DND-41 (cell line): ENCODE measurements around the gene CEACAM19.

ENCODE experiments used
- ATAC-seq: fragments of 200-7000 bp; cut with Tn5 transposase; 3 replicates; pipeline ENCODE4 v1.9.1; 2021; ENCODE audit warnings: low read depth; ENCODE audit not compliant: insufficient read depth
- DNase-seq: peaks from one replicate; pipeline ENCODE4 v3.0.0-alpha.2; 2020
- H2AFZ ChIP-seq: 2 replicates; pipeline ENCODE4 v1.6.0; 2012; ENCODE audit warnings: low read depth, low read length
- H3K27ac ChIP-seq: 2 replicates; pipeline ENCODE4 v1.5.1; 2012; ENCODE audit warnings: low read length, inconsistent platforms
- H3K27me3 ChIP-seq: fragments of 200-600 bp; sonication (generic); 2 replicates; pipeline ENCODE4 v1.6.0; 2012; ENCODE audit warnings: low read length, mild to moderate bottlenecking, inconsistent platforms; ENCODE audit not compliant: insufficient read depth, poor library complexity
- H3K36me3 ChIP-seq: 2 replicates; pipeline ENCODE4 v1.5.1; 2012; ENCODE audit warnings: low read length, inconsistent platforms; ENCODE audit not compliant: insufficient read depth
- H3K4me1 ChIP-seq: 2 replicates; pipeline ENCODE4 v1.5.1; 2012; ENCODE audit warnings: mild to moderate bottlenecking, low read length; ENCODE audit not compliant: insufficient read depth
- H3K4me2 ChIP-seq: 2 replicates; pipeline ENCODE4 v1.6.0; 2012; ENCODE audit warnings: mild to moderate bottlenecking, moderate library complexity, low read length, inconsistent platforms; ENCODE audit not compliant: insufficient read depth
- H3K4me3 ChIP-seq, 2 experiments: fragments of 200-600 bp in 1 of 2; shearing (Covaris generic) in 1 of 2; 2 replicates each; pipeline ENCODE4 v1.5.1; 2012 to 2016; ENCODE audit warnings: inconsistent platforms in 2 of 2, low read length in 2 of 2, mild to moderate bottlenecking in 2 of 2, low read depth in 1 of 2, moderate library complexity in 1 of 2
- H3K79me2 ChIP-seq: 2 replicates; pipeline ENCODE4 v1.6.0; 2012; ENCODE audit warnings: low read length, inconsistent platforms; ENCODE audit not compliant: insufficient read depth
- H3K9ac ChIP-seq: 2 replicates; pipeline ENCODE4 v1.6.0; 2012; ENCODE audit warnings: low read depth, mild to moderate bottlenecking, inconsistent platforms, low read length, moderate library complexity
- H3K9me3 ChIP-seq: 2 replicates; pipeline ENCODE4 v1.5.1; 2012; ENCODE audit warnings: low read length, moderate library complexity, mild to moderate bottlenecking, inconsistent platforms; ENCODE audit not compliant: insufficient read depth, severe bottlenecking
- H4K20me1 ChIP-seq: 2 replicates; pipeline ENCODE4 v1.6.0; 2012; ENCODE audit warnings: low read length; ENCODE audit not compliant: insufficient read depth
- CTCF ChIP-seq: IDR thresholded peaks from 2 replicates; pipeline ENCODE4 v1.5.1; 2012; ENCODE audit warnings: borderline replicate concordance, low read length, moderate library complexity, mild to moderate bottlenecking; ENCODE audit not compliant: poor library complexity, severe bottlenecking; ENCODE audit errors: extremely low read depth
- EZH2 ChIP-seq: IDR thresholded peaks from 3 replicates; pipeline ENCODE4 v1.6.1; 2012; ENCODE audit warnings: borderline replicate concordance, low read depth, mild to moderate bottlenecking, moderate library complexity, low read length, inconsistent platforms; ENCODE audit not compliant: severe bottlenecking

CEACAM19 gene

GRCh38 chr19:44645407-44646048 lies 25.8 kb upstream of the CEACAM19 start:
- H3K79me2 ChIP-seq: no peaks in the 10 kb centered on the region

GRCh38 chr19:44646049-44646416 lies 25.2 kb upstream of the CEACAM19 start:
- Histone ChIP-seq H3K79me2 (no peaks in the 10 kb centered on the region), H3K9me3 (no peaks in the 10 kb centered on the region), H3K36me3 (no peaks in the 10 kb centered on the region), H3K27me3 (no peaks in the 10 kb centered on the region), H3K4me2 (no peak overlapping the region), H3K27ac (no peak overlapping the region), H3K9ac (no peak overlapping the region), H2AFZ (no peak overlapping the region), H3K4me3 (no peak overlapping the region), H4K20me1 (no peaks in the 10 kb centered on the region), H3K4me1 (no peaks in the 10 kb centered on the region)
- DNase-seq: no peak
- no peak for ATAC-seq
- TF ChIP-seq CTCF (no peak), EZH2 (no peak)

More at GRCh38 chr19:44645407-44646048, 25.8 kb upstream of the CEACAM19 start:
- no peak for TF ChIP-seq EZH2
- TF ChIP-seq CTCF: no peak
- DNase-seq (no peak), ATAC-seq (no peak)
- Histone ChIP-seq H3K9ac (no peak overlapping the region), H3K4me2 (no peak overlapping the region), H3K36me3 (no peaks in the 10 kb centered on the region), H3K4me3 (no peak overlapping the region), H3K4me1 (no peaks in the 10 kb centered on the region), H3K9me3 (no peaks in the 10 kb centered on the region), H2AFZ (no peak overlapping the region), H3K27me3 (no peaks in the 10 kb centered on the region), H4K20me1 (no peaks in the 10 kb centered on the region), H3K27ac (no peak overlapping the region)

GRCh38 chr19:44647144-44647543 lies 24.1 kb upstream of the CEACAM19 start:
- no peak overlapping the region for H3K9ac ChIP-seq
- TF ChIP-seq CTCF (no peak), EZH2 (no peak)
- no peak overlapping the region for H3K4me2 ChIP-seq
- H3K27ac ChIP-seq: no peak overlapping the region
- H2AFZ ChIP-seq: no peak overlapping the region
- H3K9me3 ChIP-seq: no peaks in the 10 kb centered on the region
- no peak for DNase-seq
- no peaks in the 10 kb centered on the region for H3K27me3 ChIP-seq
- H3K4me3 ChIP-seq: no peak overlapping the region
- H3K36me3 ChIP-seq: no peaks in the 10 kb centered on the region
- no peaks in the 10 kb centered on the region for H3K79me2 ChIP-seq
- no peaks in the 10 kb centered on the region for H3K4me1 ChIP-seq
- ATAC-seq: no peak
- no peaks in the 10 kb centered on the region for H4K20me1 ChIP-seq
